Heart right ventricle (tissue), 16 donors: Measurements from ENCODE around the gene AIF1. TPM values are rescaled to one million over a fixed set of nuclear protein-coding genes. Genes with fewer than 3 reads are reported as not detected.

Experiments
- ATAC-seq, 8 donors: fragments of 200-7000 bp; cut with Tn5 transposase; one replicate each; pipeline ENCODE4 v1.9.1; 2020; ENCODE audit warnings: mild to moderate bottlenecking in 8 of 8, moderate library complexity in 8 of 8, moderate number of reproducible peaks in 1 of 8
- DNase-seq, 2 donors: peaks; one replicate each; pipeline ENCODE4 v3.0.0-alpha.2; 2020
- H3K27ac ChIP-seq, 10 donors: fragments of 200-600 bp; sonication (generic) in 2 of 10; one replicate each; pipeline versions ENCODE4 v1.5.0 to v1.8.0; 2020 to 2022; ENCODE audit warnings: mild to moderate bottlenecking in 3 of 10
- H3K27me3 ChIP-seq, 7 donors: fragments of 200-600 bp; one replicate each; pipeline ENCODE4 v1.8.0; 2021 to 2022; ENCODE audit warnings: mild to moderate bottlenecking in 2 of 7
- H3K36me3 ChIP-seq, 9 donors: fragments of 200-600 bp; sonication (generic) in 1 of 9; one replicate each; pipeline versions ENCODE4 v1.5.0 to v1.8.0; 2020 to 2022; ENCODE audit warnings: mild to moderate bottlenecking in 2 of 9
- H3K4me1 ChIP-seq, 9 donors: fragments of 200-600 bp; sonication (generic) in 1 of 9; one replicate each; pipeline versions ENCODE4 v1.5.0 to v1.8.0; 2020 to 2022; ENCODE audit warnings: mild to moderate bottlenecking in 4 of 9
- H3K4me3 ChIP-seq, 10 donors: fragments of 200-600 bp; sonication (generic) in 2 of 10; one replicate each; pipeline versions ENCODE4 v1.5.0 to v1.8.0; 2020 to 2022; ENCODE audit warnings: mild to moderate bottlenecking in 7 of 10, moderate library complexity in 2 of 10
- H3K9me3 ChIP-seq, 11 donors: fragments of 200-600 bp in 10 of 11; sonication (generic) in 2 of 11; one replicate each; pipeline versions ENCODE4 v1.5.0 to v1.8.0; 2013 to 2022; ENCODE audit warnings: mild to moderate bottlenecking in 2 of 11, control low read depth in 1 of 11, moderate library complexity in 1 of 11
- CTCF ChIP-seq, 9 donors: fragments of 200-600 bp; sonication (generic) in 2 of 9; IDR thresholded peaks; one replicate each; pipeline versions ENCODE4 v1.5.0 to v1.8.0; 2021 to 2022; ENCODE audit warnings: antibody characterized with exemption in 9 of 9, mild to moderate bottlenecking in 5 of 9, moderate library complexity in 1 of 9
- WGBS, 2 donors: extraction: QIAGEN DNeasy Blood & Tissue Kit; methylation state at CpG; one replicate each; pipeline ENCODE4 v1.1.7; 2013; ENCODE audit warnings: inconsistent platforms in 1 of 2; 5-methylcytosine and 5-hydroxymethylcytosine counted together
- intact Hi-C, 10 donors: fragments of 100-400 bp; cut with DNase I; formaldehyde crosslinking; loops; one replicate each; pipeline versions ENCODE4 v1.11.1 to v1.14.2; 2022
- polyA plus RNA-seq, 2 donors: library from polyadenylated mRNA; stranded (reverse); fragments of 200-250 nt; gene quantifications; one replicate each; pipeline ENCODE4 v1.2.3, GENCODE V29; 2013
- total RNA-seq, 10 donors: library from RNA; stranded (reverse); fragmentation: NEBNext Ultra II Directional in 3 of 10; extraction: Animal tissue kit (Norgen Biotek cat#: 25700) in 3 of 10; gene quantifications; one replicate each; pipeline versions ENCODE4 v1.2.1 to v1.2.4, GENCODE V29; 2021 to 2023
- donor health status: Arrhythmogenic right ventricular cardiomyopathy.
- donor health status: ischemic (EF 13 %, LVEDD 7.1; RV severe dilation, severe dysfunction).
- donor health status: healthy with polysubstance abuse.
- donor health status: DM: no; HTN: yes; CAD: no.
- donor health status: DM: no; HTN: no; CAD: no.
- donor health status: ischemic (EF 25% LVEDD 6.9; RV normal size, moderate dysfunction).
- donor health status: ischemic (EF 25% LVEDD 5.7; RV mildly dilated, moderate dysfunction).
- donor health status: healthy.
- donor health status: DM: yes; HTN: yes; CAD: no.
- donor health status: Ischemic cardiomyopathy.
- donor health status: ischemic (EF 35%, LVEDD 5.7; RV mildly dilated, moderate dysfunction).
- donor health status: nonischemic (EF 11% LVEDD 7.7; RV severe dilation, severe dysfunction).
- donor health status: DM: yes; HTN: yes; CAD: no.
- donor health status: PGD.
- donor health status: ischemic (EF 29% LVEDD 5.4; RV normal size, mild dysfunction).
- donor health status: nonischemic (EF 23%, LVEDD 6.1; RV moderate dilation, normal function).

AIF1 gene
- total and polyA plus RNA-seq, 12 donors: 2.8 to 62.1 (median 7.8) TPM

- peak; percentile 93 to 97 (median 96) for ATAC-seq
- DNase-seq: peak; percentile 97 to 98
- no peak for TF ChIP-seq CTCF (IDR thresholded peaks at IDR 0.05)
- H3K9me3 ChIP-seq: no peaks in the 10 kb centered on the region
- intact Hi-C loops: loop anchor here in 4 of 10 donors (1.0 to 5.0 kb wide), 4 partner anchors 32 to 277 kb away; partner anchors contain the start of genes ATP6V1G2 (in 2 of the 4), BAG6 (in 2 of the 4), NFKBIL1 (in 2 of the 4) and EHMT2 (in 1 of the 4)
- H3K27ac ChIP-seq: peak overlapping the region; percentile 89 to 99 (median 96)
- no peaks in the 10 kb centered on the region for H3K27me3 ChIP-seq
- peak overlapping the region; percentile 68 to 99 (median 80) for H3K4me3 ChIP-seq
- WGBS, 2 donors: 0% methylated on average over 50 of the region's 50 CpGs
- H3K36me3 ChIP-seq: peaks cover 0 to 28% (median 17%) of the 10 kb centered on the region in 9 donors
- peaks cover 0 to 24% (median 21%) of the 10 kb centered on the region in 9 donors for H3K4me1 ChIP-seq
Measured at GRCh38 chr6:31619805-31620585, 5.0 kb downstream of the AIF1 start.

- ATAC-seq (peak; percentile 20 to 94 (median 44)), DNase-seq (peak; percentile 81 to 92)
Measured at GRCh38 chr6:31620586-31621319, 5.7 kb downstream of the AIF1 start, which contains the start of gene PRRC2A. PRRC2A (plus strand) TSS chr6:31620715; CDS start chr6:31622790, 2,075 bp downstream.

GRCh38 chr6:31621320-31621939 is 6.4 kb downstream of the AIF1 start:
- H3K27ac ChIP-seq: peak overlapping the region; percentile 83 to 99 (median 96)
- H3K9me3 ChIP-seq: no peaks in the 10 kb centered on the region
- DNase-seq (no peak), ATAC-seq (no peak)
- peak overlapping the region; percentile 68 to 99 (median 80) for H3K4me3 ChIP-seq
- H3K27me3 ChIP-seq: no peaks in the 10 kb centered on the region
- TF ChIP-seq CTCF (IDR thresholded peaks at IDR 0.05): no peak
- intact Hi-C loops: loop anchor here in 2 of 10 donors (2.0 to 5.0 kb wide), 2 partner anchors 31 to 276 kb away; partner anchors contain the start of genes BAG6 (in 1 of the 2) and EHMT2 (in 1 of the 2)
- peaks cover 0 to 24% (median 21%) of the 10 kb centered on the region in 9 donors for H3K4me1 ChIP-seq
- WGBS, 2 donors: 6 to 8% methylated on average over 15 of the region's 15 CpGs
- H3K36me3 ChIP-seq: peaks cover 0 to 42% (median 29%) of the 10 kb centered on the region in 9 donors

More at GRCh38 chr6:31620586-31621319, 5.7 kb downstream of the AIF1 start, which contains the start of gene PRRC2A:
- TF ChIP-seq CTCF (IDR thresholded peaks at IDR 0.05): no peak
- Histone ChIP-seq H3K9me3 (no peaks in the 10 kb centered on the region), H3K36me3 (peaks cover 0 to 36% (median 25%) of the 10 kb centered on the region in 9 donors), H3K27ac (peak within 1 kb of the TSS; percentile 89 to 99 (median 96)), H3K4me3 (peak within 1 kb of the TSS; percentile 68 to 99 (median 80)), H3K27me3 (no peaks in the 10 kb centered on the region), H3K4me1 (peaks cover 0 to 24% (median 21%) of the 10 kb centered on the region in 9 donors)
- 1% methylated on average over 37 to 66 of the region's 67 CpGs for WGBS, 2 donors
- intact Hi-C loops: loop anchor here in 2 of 10 donors (1.0 to 5.0 kb wide), 3 partner anchors 32 to 277 kb away; partner anchors contain the start of genes BAG6 (in 2 of the 2) and EHMT2 (in 1 of the 2)
